ENCODE measurements around the gene FBN2. TPM values are rescaled to one million over a fixed set of nuclear protein-coding genes. Genes with fewer than 3 reads are reported as not detected.

FBN2 gene
- total RNA-seq, 1 experiment from 2014 or later: 4.7 TPM

GRCh38 chr5:128284236-128284635 lies 253.8 kb downstream of the FBN2 start:
- no peak for DNase-seq (ENCODE audit: low spot score)
- in situ Hi-C loops (cut with HindIII; ENCODE audit: low sequenced_read_pairs): no loop called here

GRCh38 chr5:128279345-128279744 lies 258.7 kb downstream of the FBN2 start:
- no peak for DNase-seq (ENCODE audit: low spot score)
- in situ Hi-C loops (cut with HindIII; ENCODE audit: low sequenced_read_pairs): no loop called here

GRCh38 chr5:128276537-128277216 lies 261.4 kb downstream of the FBN2 start:
- in situ Hi-C loops (cut with HindIII; ENCODE audit: low sequenced_read_pairs): no loop called here
- DNase-seq (ENCODE audit: low spot score): no peak

GRCh38 chr5:128274441-128274840 lies 263.6 kb downstream of the FBN2 start:
- in situ Hi-C loops (cut with HindIII; ENCODE audit: low sequenced_read_pairs): no loop called here
- no peak for DNase-seq (ENCODE audit: low spot score)

GRCh38 chr5:128273736-128274135 lies 264.3 kb downstream of the FBN2 start:
- no peak for DNase-seq (ENCODE audit: low spot score)
- in situ Hi-C loops (cut with HindIII; ENCODE audit: low sequenced_read_pairs): no loop called here

- in situ Hi-C loops (cut with HindIII; ENCODE audit: low sequenced_read_pairs): no loop called here
- DNase-seq (ENCODE audit: low spot score): no peak
Observed at GRCh38 chr5:128271859-128272464, 266.1 kb downstream of the FBN2 start.

- in situ Hi-C loops (cut with HindIII; ENCODE audit: low sequenced_read_pairs): no loop called here
Observed at GRCh38 chr5:128271071-128271470, 267.0 kb downstream of the FBN2 start.

GRCh38 chr5:128264564-128265360 lies 273.3 kb downstream of the FBN2 start:
- no peak for DNase-seq (ENCODE audit: low spot score)
- in situ Hi-C loops (cut with HindIII; ENCODE audit: low sequenced_read_pairs): no loop called here

More at GRCh38 chr5:128271071-128271470, 267.0 kb downstream of the FBN2 start:
- no peak for DNase-seq (ENCODE audit: low spot score)

GRCh38 chr5:128263357-128263756 lies 274.7 kb downstream of the FBN2 start:
- DNase-seq (ENCODE audit: low spot score): no peak
- in situ Hi-C loops (cut with HindIII; ENCODE audit: low sequenced_read_pairs): no loop called here

- in situ Hi-C loops (cut with HindIII; ENCODE audit: low sequenced_read_pairs): no loop called here
Observed at GRCh38 chr5:128262911-128263310, 275.1 kb downstream of the FBN2 start.

GRCh38 chr5:128259607-128260021 lies 278.4 kb downstream of the FBN2 start:
- in situ Hi-C loops (cut with HindIII; ENCODE audit: low sequenced_read_pairs): no loop called here
- DNase-seq (ENCODE audit: low spot score): no peak

More at GRCh38 chr5:128262911-128263310, 275.1 kb downstream of the FBN2 start:
- no peak for DNase-seq (ENCODE audit: low spot score)

- no peak for DNase-seq (ENCODE audit: low spot score)
- in situ Hi-C loops (cut with HindIII; ENCODE audit: low sequenced_read_pairs): no loop called here
Observed at GRCh38 chr5:128258372-128258771, 279.7 kb downstream of the FBN2 start.

GRCh38 chr5:128257076-128257475 lies 281.0 kb downstream of the FBN2 start:
- DNase-seq (ENCODE audit: low spot score): no peak
- in situ Hi-C loops (cut with HindIII; ENCODE audit: low sequenced_read_pairs): no loop called here

GRCh38 chr5:128254789-128255188 lies 283.3 kb downstream of the FBN2 start:
- in situ Hi-C loops (cut with HindIII; ENCODE audit: low sequenced_read_pairs): no loop called here
- no peak for DNase-seq (ENCODE audit: low spot score)

- DNase-seq (ENCODE audit: low spot score): no peak
- in situ Hi-C loops (cut with HindIII; ENCODE audit: low sequenced_read_pairs): no loop called here
Observed at GRCh38 chr5:128253880-128254279, 284.2 kb downstream of the FBN2 start.

GRCh38 chr5:128253161-128253560 lies 284.9 kb downstream of the FBN2 start:
- in situ Hi-C loops (cut with HindIII; ENCODE audit: low sequenced_read_pairs): no loop called here
- DNase-seq (ENCODE audit: low spot score): no peak

- DNase-seq (ENCODE audit: low spot score): no peak
- in situ Hi-C loops (cut with HindIII; ENCODE audit: low sequenced_read_pairs): no loop called here
Observed at GRCh38 chr5:128252756-128253155, 285.3 kb downstream of the FBN2 start.

GRCh38 chr5:128252196-128252595 lies 285.8 kb downstream of the FBN2 start:
- DNase-seq (ENCODE audit: low spot score): no peak
- in situ Hi-C loops (cut with HindIII; ENCODE audit: low sequenced_read_pairs): no loop called here

- DNase-seq (ENCODE audit: low spot score): no peak
- in situ Hi-C loops (cut with HindIII; ENCODE audit: low sequenced_read_pairs): no loop called here
Observed at GRCh38 chr5:128245974-128246373, 292.1 kb downstream of the FBN2 start.

- in situ Hi-C loops (cut with HindIII; ENCODE audit: low sequenced_read_pairs): no loop called here
- DNase-seq (ENCODE audit: low spot score): no peak
Observed at GRCh38 chr5:128243958-128244582, 294.0 kb downstream of the FBN2 start.
